HepG2 (cell line): Measurements from ENCODE around the gene ATP1A2. TPM values are rescaled to one million over a fixed set of nuclear protein-coding genes. Genes with fewer than 3 reads are reported as not detected.

ENCODE experiments used
- DR1 ChIP-seq: sonication (generic); formaldehyde crosslinking; IDR thresholded peaks from 2 replicates; pipeline ENCODE4 v1.8.0; 2021; ENCODE audit warnings: mild to moderate bottlenecking, missing genetic modification reagents, inconsistent platforms
- RXRA ChIP-seq: sonication (generic); formaldehyde crosslinking; IDR thresholded peaks from 2 replicates; pipeline ENCODE4 v1.5.1; 2020; ENCODE audit warnings: missing genetic modification reagents
- SALL1 ChIP-seq: sonication (generic); formaldehyde crosslinking; IDR thresholded peaks from 2 replicates; pipeline ENCODE4 v1.8.0; 2022; ENCODE audit warnings: mild to moderate bottlenecking, missing genetic modification reagents
- TAF1 ChIP-seq: sonication (generic); formaldehyde crosslinking; IDR thresholded peaks from 2 replicates; pipeline ENCODE4 v1.4.0; 2020; ENCODE audit warnings: missing genetic modification reagents
- THAP11 ChIP-seq: IDR thresholded peaks from 2 replicates; pipeline ENCODE4 v1.6.1; 2016; ENCODE audit warnings: missing biosample characterization, missing genetic modification reagents
- ZNF724P ChIP-seq: sonication (generic); formaldehyde crosslinking; IDR thresholded peaks from 2 replicates; pipeline ENCODE4 v1.8.0; 2022; ENCODE audit warnings: missing genetic modification reagents, borderline replicate concordance
- polyA plus RNA-seq, 8 experiments: library from polyadenylated mRNA; depleted of rRNA in 3 of 8; stranded (reverse) in 7 of 8; unstranded in 1 of 8; fragments of >200 nt; fragmentation: Illumina TruSeq in 4 of 8; extraction: Trizol in 4 of 8; gene quantifications; 2 replicates each; pipeline versions ENCODE4 v1.2.1 to v1.2.3, GENCODE V29; 2011 to 2016; ENCODE audit warnings: low read depth in 4 of 8, missing spikeins in 1 of 8, mixed read lengths in 1 of 8; ENCODE audit not compliant: insufficient read depth in 1 of 8
- total RNA-seq, 5 experiments: library from RNA; depleted of rRNA; stranded (reverse); fragments of >200 nt; fragmentation: Illumina TruSeq; extraction: Trizol; gene quantifications; 2 replicates each; pipeline ENCODE4 v1.2.3, GENCODE V29; 2016; ENCODE audit warnings: low read depth in 1 of 5
- TF ChIP-seq, protein P1 (sequence below): sonication (generic); formaldehyde crosslinking; IDR thresholded peaks from 2 replicates; pipeline ENCODE4 v1.4.0; 2020; ENCODE audit warnings: mild to moderate bottlenecking, low read depth, missing genetic modification reagents
- TF ChIP-seq, protein P2 (sequence below): sonication (generic); formaldehyde crosslinking; IDR thresholded peaks from 2 replicates; pipeline ENCODE4 v1.5.0; 2020; ENCODE audit warnings: missing genetic modification reagents
- TF ChIP-seq, protein P3 (sequence below): sonication (generic); formaldehyde crosslinking; IDR thresholded peaks from 2 replicates; pipeline ENCODE4 v1.4.0; 2020; ENCODE audit warnings: low read depth, mild to moderate bottlenecking, missing genetic modification reagents
- TF ChIP-seq, protein P4 (sequence below): sonication (generic); formaldehyde crosslinking; IDR thresholded peaks from 2 replicates; pipeline ENCODE4 v1.4.0; 2020; ENCODE audit warnings: missing genetic modification reagents
- TF ChIP-seq, protein P5 (sequence below): sonication (generic); formaldehyde crosslinking; IDR thresholded peaks from 2 replicates; pipeline ENCODE4 v1.9.0; 2022; ENCODE audit warnings: low read depth, missing genetic modification reagents
- TF ChIP-seq, protein P6 (sequence below): sonication (generic); formaldehyde crosslinking; IDR thresholded peaks from 2 replicates; pipeline ENCODE4 v1.5.1; 2020; ENCODE audit warnings: missing genetic modification reagents, mild to moderate bottlenecking, borderline replicate concordance
- TF ChIP-seq, protein P7 (sequence below): sonication (generic); formaldehyde crosslinking; IDR thresholded peaks from 2 replicates; pipeline ENCODE4 v1.4.0; 2020; ENCODE audit warnings: mild to moderate bottlenecking, missing genetic modification reagents

The ATP1A2 gene
- total and polyA plus RNA-seq, 2 of the 13 experiments (the other 11 are each of a cell fraction or from before 2014, with no cell fraction given), result 0.16 TPM; not detected in 1

DNA sequence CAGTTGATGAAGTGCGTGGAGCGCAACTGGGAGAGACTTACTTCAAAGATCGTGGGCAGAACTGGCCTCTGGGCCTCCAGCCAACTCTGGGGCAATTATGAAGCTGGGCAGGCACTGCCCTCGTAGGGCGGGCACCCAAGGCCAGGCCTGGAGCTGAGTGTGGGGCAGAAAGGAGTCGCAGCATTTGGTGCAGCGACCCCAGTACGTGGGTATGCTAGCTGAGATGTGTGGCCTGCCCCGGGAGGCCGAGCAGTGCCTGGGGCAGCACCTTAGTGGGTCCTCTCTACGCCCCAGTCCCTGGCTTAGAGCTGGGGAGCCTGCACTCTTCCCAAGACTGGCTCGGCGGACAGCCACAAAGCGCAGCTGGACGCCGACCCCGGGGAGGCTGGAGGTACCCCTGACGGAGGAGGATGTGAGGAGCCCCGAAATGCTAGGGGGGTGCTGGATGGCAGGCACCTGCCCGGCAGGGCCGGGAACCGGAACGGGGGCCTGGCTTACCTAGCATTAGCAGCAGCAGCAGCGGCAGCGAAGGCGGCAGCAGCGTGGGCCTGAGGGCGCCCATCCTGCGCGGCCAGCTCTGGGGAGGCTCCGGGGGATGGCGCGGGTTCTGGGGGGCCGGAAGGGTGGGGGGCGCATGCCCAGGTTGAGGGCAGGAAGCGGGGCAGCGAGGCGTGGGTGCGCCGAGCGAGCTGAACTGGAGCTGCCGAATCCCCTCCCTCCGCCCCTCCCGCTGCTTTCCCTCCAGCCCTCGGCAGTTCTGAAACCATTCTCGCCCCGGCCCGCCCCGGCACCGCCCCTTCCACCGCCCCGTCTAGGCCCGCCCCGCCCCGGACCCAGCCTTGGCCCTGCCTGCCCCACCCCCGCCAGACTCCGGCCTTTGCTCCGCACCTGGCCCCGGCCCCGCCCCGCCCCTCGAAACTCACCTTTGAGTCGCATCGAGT, 17.4 kb upstream of the ATP1A2 start, which contains the start of gene IGSF8 (continued):
- TF ChIP-seq, protein P1, sequence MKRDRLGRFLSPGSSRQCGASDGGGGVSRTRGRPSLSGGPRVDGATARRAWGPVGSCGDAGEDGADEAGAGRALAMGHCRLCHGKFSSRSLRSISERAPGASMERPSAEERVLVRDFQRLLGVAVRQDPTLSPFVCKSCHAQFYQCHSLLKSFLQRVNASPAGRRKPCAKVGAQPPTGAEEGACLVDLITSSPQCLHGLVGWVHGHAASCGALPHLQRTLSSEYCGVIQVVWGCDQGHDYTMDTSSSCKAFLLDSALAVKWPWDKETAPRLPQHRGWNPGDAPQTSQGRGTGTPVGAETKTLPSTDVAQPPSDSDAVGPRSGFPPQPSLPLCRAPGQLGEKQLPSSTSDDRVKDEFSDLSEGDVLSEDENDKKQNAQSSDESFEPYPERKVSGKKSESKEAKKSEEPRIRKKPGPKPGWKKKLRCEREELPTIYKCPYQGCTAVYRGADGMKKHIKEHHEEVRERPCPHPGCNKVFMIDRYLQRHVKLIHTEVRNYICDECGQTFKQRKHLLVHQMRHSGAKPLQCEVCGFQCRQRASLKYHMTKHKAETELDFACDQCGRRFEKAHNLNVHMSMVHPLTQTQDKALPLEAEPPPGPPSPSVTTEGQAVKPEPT, result 0 out of 2 replicates have a peak, but pooled peaks have one; percentile 70
- TF ChIP-seq, protein P2, sequence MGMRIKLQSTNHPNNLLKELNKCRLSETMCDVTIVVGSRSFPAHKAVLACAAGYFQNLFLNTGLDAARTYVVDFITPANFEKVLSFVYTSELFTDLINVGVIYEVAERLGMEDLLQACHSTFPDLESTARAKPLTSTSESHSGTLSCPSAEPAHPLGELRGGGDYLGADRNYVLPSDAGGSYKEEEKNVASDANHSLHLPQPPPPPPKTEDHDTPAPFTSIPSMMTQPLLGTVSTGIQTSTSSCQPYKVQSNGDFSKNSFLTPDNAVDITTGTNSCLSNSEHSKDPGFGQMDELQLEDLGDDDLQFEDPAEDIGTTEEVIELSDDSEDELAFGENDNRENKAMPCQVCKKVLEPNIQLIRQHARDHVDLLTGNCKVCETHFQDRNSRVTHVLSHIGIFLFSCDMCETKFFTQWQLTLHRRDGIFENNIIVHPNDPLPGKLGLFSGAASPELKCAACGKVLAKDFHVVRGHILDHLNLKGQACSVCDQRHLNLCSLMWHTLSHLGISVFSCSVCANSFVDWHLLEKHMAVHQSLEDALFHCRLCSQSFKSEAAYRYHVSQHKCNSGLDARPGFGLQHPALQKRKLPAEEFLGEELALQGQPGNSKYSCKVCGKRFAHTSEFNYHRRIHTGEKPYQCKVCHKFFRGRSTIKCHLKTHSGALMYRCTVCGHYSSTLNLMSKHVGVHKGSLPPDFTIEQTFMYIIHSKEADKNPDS (CRISPR knock-in tag), result no peak
- TF ChIP-seq TAF1 (CRISPR knock-in tag) (peak; percentile 24; the same call in 1 of the 2 replicates), DR1 (CRISPR knock-in tag) (0 out of 2 replicates have a peak, but pooled peaks have one; percentile 33), THAP11 (CRISPR knock-in tag) (peak; percentile 33; the same call in 1 of the 2 replicates), RXRA (CRISPR knock-in tag) (peak; percentile 17; the same call in 1 of the 2 replicates), SALL1 (peak; percentile 39; the same call in 1 of the 2 replicates), ZNF724P (CRISPR knock-in tag) (no peak)
- TF ChIP-seq, protein P3, sequence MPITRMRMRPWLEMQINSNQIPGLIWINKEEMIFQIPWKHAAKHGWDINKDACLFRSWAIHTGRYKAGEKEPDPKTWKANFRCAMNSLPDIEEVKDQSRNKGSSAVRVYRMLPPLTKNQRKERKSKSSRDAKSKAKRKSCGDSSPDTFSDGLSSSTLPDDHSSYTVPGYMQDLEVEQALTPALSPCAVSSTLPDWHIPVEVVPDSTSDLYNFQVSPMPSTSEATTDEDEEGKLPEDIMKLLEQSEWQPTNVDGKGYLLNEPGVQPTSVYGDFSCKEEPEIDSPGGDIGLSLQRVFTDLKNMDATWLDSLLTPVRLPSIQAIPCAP (CRISPR knock-in tag), result no peak
- TF ChIP-seq, protein P4, sequence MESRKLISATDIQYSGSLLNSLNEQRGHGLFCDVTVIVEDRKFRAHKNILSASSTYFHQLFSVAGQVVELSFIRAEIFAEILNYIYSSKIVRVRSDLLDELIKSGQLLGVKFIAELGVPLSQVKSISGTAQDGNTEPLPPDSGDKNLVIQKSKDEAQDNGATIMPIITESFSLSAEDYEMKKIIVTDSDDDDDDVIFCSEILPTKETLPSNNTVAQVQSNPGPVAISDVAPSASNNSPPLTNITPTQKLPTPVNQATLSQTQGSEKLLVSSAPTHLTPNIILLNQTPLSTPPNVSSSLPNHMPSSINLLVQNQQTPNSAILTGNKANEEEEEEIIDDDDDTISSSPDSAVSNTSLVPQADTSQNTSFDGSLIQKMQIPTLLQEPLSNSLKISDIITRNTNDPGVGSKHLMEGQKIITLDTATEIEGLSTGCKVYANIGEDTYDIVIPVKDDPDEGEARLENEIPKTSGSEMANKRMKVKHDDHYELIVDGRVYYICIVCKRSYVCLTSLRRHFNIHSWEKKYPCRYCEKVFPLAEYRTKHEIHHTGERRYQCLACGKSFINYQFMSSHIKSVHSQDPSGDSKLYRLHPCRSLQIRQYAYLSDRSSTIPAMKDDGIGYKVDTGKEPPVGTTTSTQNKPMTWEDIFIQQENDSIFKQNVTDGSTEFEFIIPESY (CRISPR knock-in tag), result no peak
- TF ChIP-seq, protein P5, sequence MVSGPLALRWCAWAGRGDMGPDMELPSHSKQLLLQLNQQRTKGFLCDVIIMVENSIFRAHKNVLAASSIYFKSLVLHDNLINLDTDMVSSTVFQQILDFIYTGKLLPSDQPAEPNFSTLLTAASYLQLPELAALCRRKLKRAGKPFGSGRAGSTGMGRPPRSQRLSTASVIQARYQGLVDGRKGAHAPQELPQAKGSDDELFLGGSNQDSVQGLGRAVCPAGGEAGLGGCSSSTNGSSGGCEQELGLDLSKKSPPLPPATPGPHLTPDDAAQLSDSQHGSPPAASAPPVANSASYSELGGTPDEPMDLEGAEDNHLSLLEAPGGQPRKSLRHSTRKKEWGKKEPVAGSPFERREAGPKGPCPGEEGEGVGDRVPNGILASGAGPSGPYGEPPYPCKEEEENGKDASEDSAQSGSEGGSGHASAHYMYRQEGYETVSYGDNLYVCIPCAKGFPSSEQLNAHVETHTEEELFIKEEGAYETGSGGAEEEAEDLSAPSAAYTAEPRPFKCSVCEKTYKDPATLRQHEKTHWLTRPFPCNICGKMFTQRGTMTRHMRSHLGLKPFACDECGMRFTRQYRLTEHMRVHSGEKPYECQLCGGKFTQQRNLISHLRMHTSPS, result peak; percentile 55
- TF ChIP-seq, protein P6, sequence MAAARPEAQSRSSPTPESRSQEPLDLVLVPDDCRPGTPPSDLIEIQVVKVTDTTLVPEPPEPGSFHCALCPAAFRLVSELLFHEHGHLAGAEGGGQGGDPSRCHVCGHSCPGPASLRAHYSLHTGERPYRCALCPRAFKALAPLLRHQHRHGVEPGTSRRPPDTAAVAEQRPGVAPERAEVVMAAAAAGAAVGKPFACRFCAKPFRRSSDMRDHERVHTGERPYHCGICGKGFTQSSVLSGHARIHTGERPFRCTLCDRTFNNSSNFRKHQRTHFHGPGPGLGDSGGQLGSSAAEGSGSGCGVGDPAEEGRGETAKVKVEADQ (CRISPR knock-in tag), result no peak
- TF ChIP-seq, protein P7, sequence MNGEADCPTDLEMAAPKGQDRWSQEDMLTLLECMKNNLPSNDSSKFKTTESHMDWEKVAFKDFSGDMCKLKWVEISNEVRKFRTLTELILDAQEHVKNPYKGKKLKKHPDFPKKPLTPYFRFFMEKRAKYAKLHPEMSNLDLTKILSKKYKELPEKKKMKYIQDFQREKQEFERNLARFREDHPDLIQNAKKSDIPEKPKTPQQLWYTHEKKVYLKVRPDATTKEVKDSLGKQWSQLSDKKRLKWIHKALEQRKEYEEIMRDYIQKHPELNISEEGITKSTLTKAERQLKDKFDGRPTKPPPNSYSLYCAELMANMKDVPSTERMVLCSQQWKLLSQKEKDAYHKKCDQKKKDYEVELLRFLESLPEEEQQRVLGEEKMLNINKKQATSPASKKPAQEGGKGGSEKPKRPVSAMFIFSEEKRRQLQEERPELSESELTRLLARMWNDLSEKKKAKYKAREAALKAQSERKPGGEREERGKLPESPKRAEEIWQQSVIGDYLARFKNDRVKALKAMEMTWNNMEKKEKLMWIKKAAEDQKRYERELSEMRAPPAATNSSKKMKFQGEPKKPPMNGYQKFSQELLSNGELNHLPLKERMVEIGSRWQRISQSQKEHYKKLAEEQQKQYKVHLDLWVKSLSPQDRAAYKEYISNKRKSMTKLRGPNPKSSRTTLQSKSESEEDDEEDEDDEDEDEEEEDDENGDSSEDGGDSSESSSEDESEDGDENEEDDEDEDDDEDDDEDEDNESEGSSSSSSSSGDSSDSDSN (CRISPR knock-in tag), result peak; percentile 56; the same call in 1 of the 2 replicates
